ENCODE measurements around the gene PTK6.

PTK6 gene

GRCh38 chr20:63542696-63543095, 5.5 kb upstream of the PTK6 start:
- FAIRE-seq, result no peak

- no peak for FAIRE-seq
These were observed 4.9 kb upstream of the PTK6 start for GRCh38 chr20:63542031-63542559.

- no peak for FAIRE-seq
These were observed 4.2 kb upstream of the PTK6 start for GRCh38 chr20:63541371-63541770.

GRCh38 chr20:63540417-63541186, 3.4 kb upstream of the PTK6 start:
- no peak for FAIRE-seq

- FAIRE-seq, result no peak
These were observed 2.5 kb upstream of the PTK6 start for GRCh38 chr20:63539441-63540370.

- FAIRE-seq, result no peak
These were observed 1.9 kb upstream of the PTK6 start for GRCh38 chr20:63539092-63539430.

GRCh38 chr20:63538204-63539091, 1.3 kb upstream of the PTK6 start:
- FAIRE-seq, result no peak

GRCh38 chr20:63537525-63538203, 488 bp upstream of the PTK6 start:
- peak; percentile 53 for FAIRE-seq

- no peak for FAIRE-seq
These were observed 767 bp downstream of the PTK6 start for GRCh38 chr20:63536241-63536977.

GRCh38 chr20:63534831-63535651, 2.1 kb downstream of the PTK6 start:
- no peak for FAIRE-seq

- no peak for FAIRE-seq
These were observed 2.7 kb downstream of the PTK6 start for GRCh38 chr20:63534427-63534830.

- no peak for FAIRE-seq
These were observed 3.2 kb downstream of the PTK6 start for GRCh38 chr20:63533871-63534393.

- no peak for FAIRE-seq
These were observed 3.8 kb downstream of the PTK6 start for GRCh38 chr20:63533388-63533787.

- FAIRE-seq, result no peak
These were observed 4.7 kb downstream of the PTK6 start for GRCh38 chr20:63532449-63532971.

- FAIRE-seq, result no peak
These were observed 5.3 kb downstream of the PTK6 start for GRCh38 chr20:63531686-63532448.

- FAIRE-seq, result no peak
These were observed 6.4 kb downstream of the PTK6 start for GRCh38 chr20:63530788-63531160.

GRCh38 chr20:63529861-63530787, 7.1 kb downstream of the PTK6 start:
- no peak for FAIRE-seq
